Inflammatory macrophage treated with lipopolysaccharide for 1 hour (primary cell): ENCODE measurements around the gene MFAP5.
A peak's percentile ranks its signal among the peaks of the same experiment; 100 is the strongest.
"Not testable (repeated sequence)": the region's sequence is repeated elsewhere in the genome, so short reads cannot be mapped to it uniquely, and the experiment has no call there.

Experiments
- DNase-seq, 2 donors: peaks; one replicate each; pipeline ENCODE4 v3.0.0-alpha.2; 2020 to 2022

The MFAP5 gene

DNA sequence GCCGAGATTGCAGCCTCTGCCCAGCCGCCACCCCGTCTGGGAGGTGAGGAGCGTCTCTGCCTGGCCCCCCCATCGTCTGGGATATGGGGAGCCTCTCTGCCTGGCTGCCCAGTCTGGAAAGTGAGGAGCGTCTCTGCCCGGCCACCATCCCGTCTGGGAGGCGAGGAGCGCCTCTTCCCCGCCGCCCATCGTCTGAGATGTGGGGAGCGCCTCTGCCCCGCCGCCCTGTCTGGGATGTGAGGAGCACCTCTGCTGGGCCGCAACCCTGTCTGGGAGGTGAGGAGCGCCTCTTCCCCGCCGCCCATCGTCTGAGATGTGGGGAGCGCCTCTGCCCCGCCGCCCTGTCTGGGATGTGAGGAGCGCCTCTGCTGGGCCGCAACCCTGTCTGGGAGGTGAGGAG lies 37.9 kb downstream of the MFAP5 start:
- DNase-seq = not testable (repeated sequence)

DNA sequence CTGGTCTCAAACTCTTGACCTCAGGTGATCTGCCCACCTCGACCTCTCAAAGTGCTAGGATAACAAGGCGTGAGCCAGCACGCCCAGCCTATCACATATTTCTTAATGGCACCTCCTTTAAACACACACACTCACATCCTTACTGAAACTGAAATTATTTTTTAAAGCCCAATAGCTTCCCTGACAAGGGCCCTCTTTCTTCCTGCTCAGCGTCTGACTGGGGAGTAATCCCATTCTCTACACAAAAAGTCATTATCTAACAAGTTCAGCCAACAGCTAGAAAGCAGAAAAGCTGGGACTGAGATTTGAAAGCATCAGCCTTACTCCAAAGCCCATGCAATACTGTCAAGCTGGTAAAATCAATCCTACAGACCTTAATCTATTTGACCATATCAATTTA lies 40.0 kb downstream of the MFAP5 start:
- DNase-seq = no peak

DNA sequence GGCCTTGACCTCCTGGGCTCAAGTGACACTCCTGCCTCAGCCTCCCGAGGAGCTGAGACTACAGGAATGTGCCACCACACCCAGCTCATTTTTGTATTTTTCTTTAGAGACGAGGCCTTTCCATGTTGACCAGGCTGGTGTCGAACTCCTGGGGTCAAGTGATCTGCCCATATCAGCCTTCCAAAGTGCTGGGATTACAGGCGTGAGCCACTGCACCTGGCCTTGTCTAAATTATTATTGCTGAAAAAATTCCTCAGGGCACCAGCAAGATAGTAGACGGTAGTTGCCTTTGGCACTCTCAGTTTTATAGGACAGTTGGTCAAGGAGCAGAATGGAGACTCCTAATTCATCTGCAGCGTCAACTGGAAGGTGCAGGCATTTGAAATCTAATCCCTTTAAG lies 47.4 kb downstream of the MFAP5 start:
- no peak for DNase-seq

DNA sequence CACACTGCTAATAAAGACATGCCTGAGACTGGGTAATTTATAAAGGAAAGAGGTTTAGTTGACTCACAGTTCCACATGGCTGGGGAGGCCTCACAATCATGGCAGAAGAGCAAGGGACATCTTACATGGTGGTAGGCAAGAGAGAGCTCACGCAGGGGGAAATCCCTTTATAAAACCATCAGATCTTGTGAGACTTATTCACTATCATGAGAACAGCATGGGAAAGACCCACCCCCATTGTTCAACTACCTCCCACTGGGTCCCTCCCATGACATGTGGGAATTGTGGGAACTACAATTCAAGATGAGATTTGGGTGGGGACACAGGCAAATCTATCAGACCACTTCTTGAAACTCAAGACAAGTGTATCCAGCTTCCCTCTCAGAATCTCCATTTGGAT lies 48.7 kb downstream of the MFAP5 start:
- DNase-seq = peak; percentile 21 to 76

DNA sequence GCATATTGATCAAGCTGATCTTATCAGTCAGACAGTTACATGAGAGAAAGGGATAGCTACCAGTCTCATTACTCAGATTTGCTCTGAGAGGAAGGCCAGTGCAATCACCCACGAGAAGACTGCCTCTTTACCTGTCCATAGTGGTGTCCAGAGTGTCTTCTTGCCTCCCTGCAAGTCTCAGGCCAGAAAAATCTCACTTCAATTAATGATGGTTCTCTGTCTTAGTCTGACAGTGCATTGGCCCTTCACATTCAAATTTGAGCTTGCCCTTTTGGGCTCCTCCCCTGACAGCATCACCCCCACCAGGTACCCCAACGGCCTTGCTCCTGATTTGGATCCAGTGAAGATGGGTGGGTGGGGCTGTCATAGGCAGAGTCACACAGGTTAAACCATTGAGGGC lies 50.0 kb downstream of the MFAP5 start, which contains the start of gene AICDA:
Gene AICDA, minus strand, starts transcription at position 231 of the 400 bp plus-strand sequence. Its CDS starts 92 bp downstream, at position 139.
- DNase-seq = no peak

DNA sequence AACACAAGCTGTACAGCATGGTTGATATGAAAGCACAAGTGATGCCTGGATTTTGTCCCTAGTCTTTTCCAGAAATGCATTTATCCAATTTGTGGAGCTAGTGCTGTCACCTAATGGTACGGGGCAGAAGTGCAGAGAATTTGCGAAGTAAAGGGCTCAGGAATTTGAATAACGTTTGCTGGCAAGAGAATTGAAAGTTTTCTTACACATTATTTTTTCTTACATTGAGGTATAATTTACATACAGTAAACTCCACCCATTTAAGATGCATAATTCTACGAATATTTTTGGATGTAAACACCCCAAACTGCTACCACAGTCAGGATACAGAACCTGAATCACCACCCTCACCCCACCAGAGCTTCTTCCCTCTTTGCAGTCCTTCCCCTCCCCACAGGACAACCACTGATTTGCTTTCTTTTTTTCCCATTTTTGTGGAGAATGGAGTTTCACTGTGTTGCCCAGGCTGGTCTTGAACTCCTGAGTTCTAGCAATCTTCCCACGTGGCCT lies 53.5 kb downstream of the MFAP5 start:
- DNase-seq = peak; percentile 66 to 77

DNA sequence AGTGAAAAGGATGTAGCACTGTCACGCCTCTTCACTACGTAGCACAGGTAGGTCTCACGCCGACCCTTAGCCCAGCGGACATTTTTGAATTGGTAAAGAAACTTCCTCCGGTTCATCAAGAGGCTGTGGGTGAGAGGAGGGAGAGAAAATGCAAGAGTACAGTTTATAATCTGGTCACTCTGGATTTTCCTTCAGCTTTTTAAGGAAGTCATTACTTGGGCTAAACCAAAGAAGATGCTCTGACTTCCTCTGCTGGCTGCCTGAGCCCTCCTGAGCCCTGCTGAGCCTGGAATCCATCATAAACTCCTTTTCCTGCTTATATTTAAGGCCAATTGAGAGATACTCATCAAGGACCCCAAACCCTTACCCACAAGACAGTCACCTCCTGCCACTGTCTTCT lies 55.7 kb downstream of the MFAP5 start:
- peak; percentile 63 for DNase-seq

DNA sequence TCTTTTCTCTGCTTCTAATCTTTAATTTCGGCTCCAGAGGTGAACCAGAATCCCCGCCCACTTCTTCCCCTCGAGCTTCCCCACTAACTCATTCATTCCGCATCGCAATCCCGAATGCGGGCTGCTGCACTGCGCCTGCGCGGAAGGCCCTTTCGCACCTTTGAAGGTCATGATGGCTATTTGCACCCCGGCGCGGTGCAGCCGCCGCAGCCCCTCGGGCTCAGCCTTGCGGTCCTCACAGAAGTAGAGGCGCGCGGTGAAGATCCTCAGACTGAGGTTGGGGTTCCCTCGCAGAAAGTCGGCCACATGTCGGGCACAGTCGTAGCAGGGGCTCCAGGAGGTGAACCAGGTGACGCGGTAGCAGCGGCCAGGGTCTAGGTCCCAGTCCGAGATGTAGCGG lies 57.6 kb downstream of the MFAP5 start:
- no peak for DNase-seq

DNA sequence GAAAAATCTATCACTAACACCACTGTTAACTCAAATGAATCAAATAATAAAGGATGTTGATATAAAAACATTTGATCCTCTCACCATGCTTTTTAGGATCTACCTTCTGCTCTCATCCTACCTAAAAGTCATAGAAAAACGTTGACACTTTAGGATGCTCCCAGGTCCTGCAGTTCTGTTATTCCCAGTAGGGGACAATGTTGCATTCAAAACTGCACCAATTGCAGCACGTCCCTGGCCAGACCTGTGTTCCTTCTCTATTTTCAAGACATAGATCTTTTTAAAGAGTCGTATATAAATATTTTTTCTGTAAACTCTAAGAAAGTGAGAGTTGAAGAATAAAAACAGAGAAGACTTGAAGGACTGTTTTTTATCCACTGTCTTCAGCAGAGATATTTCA lies 58.8 kb downstream of the MFAP5 start:
- DNase-seq = peak; percentile 34 to 37

DNA sequence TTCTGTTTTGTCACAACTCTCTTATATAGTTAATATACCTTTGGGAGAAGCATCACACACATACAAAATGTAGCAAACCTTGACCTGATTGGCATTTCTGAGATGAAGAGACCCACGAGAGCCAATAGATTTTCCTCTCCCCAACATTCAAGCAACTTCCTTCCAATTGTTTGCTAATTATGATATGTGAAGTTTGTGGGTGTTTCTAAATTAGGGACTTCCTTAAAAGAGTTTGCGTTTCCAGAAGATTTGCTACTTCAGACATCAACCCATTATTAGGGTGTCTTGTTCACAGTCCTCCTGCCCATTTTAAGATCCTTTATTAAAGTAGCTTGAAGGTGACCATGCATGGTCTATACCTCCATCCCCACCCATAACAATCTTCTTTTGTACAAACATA lies 59.3 kb downstream of the MFAP5 start:
- DNase-seq = peak; percentile 36 to 53

DNA sequence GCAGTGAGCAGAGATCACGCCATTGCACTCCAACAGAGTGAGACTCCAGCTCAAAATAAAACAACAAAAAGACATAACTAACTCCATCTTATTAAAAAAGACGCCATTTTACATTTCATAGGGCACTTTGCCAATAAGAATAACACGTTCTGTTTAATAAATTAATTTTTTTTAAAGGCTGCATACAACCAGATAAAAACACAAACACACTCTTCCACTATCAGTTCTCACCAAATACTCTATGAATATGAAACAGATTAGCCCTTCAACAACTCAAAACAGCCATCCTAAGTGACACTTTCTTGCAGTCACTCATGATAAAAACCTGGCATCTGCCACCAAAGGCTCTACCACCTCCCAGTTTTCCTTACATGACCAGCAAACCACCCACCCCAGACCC lies 66.1 kb downstream of the MFAP5 start:
- no peak for DNase-seq
